ENCODE results near the gene RAB28. TPM values are rescaled to one million over a fixed set of nuclear protein-coding genes. Genes with fewer than 3 reads are reported as not detected.

Gene RAB28
- total RNA-seq, 4 donors from 2014 or later = 7.2 to 14.9 (median 13.1) TPM

- DNase-seq (ENCODE audit: low spot score in 2 of 2) = no peak
- WGBS, 2 donors = 96 to 97% methylated on average over 3 of the region's 3 CpGs
- intact Hi-C loops (cut with DNase I; ENCODE audit: low total_unique reads) = no loop called here
- H3K4me3 ChIP-seq (ENCODE audit: low read depth, poor library complexity, severe bottlenecking) = no peak overlapping the region
- TF ChIP-seq POLR2A (IDR thresholded peaks at IDR 0.05) = no peak
- TF ChIP-seq CTCF (IDR thresholded peaks at IDR 0.05) = no peak
Measured at GRCh38 chr4:13471400-13471799, 12.7 kb downstream of the RAB28 start.

GRCh38 chr4:13470379-13470778 is 13.8 kb downstream of the RAB28 start:
- intact Hi-C loops (cut with DNase I; ENCODE audit: low total_unique reads) = no loop called here
- no peak overlapping the region for H3K4me3 ChIP-seq (ENCODE audit: low read depth, poor library complexity, severe bottlenecking)
- TF ChIP-seq POLR2A (IDR thresholded peaks at IDR 0.05) = no peak
- TF ChIP-seq CTCF (IDR thresholded peaks at IDR 0.05) = no peak
- no peak for DNase-seq (ENCODE audit: low spot score in 2 of 2)

GRCh38 chr4:13464973-13465372 is 19.2 kb downstream of the RAB28 start:
- TF ChIP-seq CTCF (IDR thresholded peaks at IDR 0.05) = no peak
- TF ChIP-seq POLR2A (IDR thresholded peaks at IDR 0.05) = no peak
- intact Hi-C loops (cut with DNase I; ENCODE audit: low total_unique reads) = no loop called here
- WGBS, 2 donors = 95 to 97% methylated on average over 3 of the region's 3 CpGs
- no peak for DNase-seq (ENCODE audit: low spot score in 2 of 2)
- no peak overlapping the region for H3K4me3 ChIP-seq (ENCODE audit: low read depth, poor library complexity, severe bottlenecking)

- DNase-seq (ENCODE audit: low spot score in 2 of 2) = no peak
- intact Hi-C loops (cut with DNase I; ENCODE audit: low total_unique reads) = no loop called here
- TF ChIP-seq POLR2A (IDR thresholded peaks at IDR 0.05) = no peak
- no peak for TF ChIP-seq CTCF (IDR thresholded peaks at IDR 0.05)
- H3K4me3 ChIP-seq (ENCODE audit: low read depth, poor library complexity, severe bottlenecking) = no peak overlapping the region
Measured at GRCh38 chr4:13464543-13464942, 19.6 kb downstream of the RAB28 start.

- TF ChIP-seq CTCF (IDR thresholded peaks at IDR 0.05) = no peak
- TF ChIP-seq POLR2A (IDR thresholded peaks at IDR 0.05) = no peak
- no peak overlapping the region for H3K4me3 ChIP-seq (ENCODE audit: low read depth, poor library complexity, severe bottlenecking)
- 86% methylated on average over 6 of the region's 6 CpGs for WGBS, 2 donors
- intact Hi-C loops (cut with DNase I; ENCODE audit: low total_unique reads) = no loop called here
- DNase-seq (ENCODE audit: low spot score in 2 of 2) = no peak
Measured at GRCh38 chr4:13461191-13461905, 22.8 kb downstream of the RAB28 start.

GRCh38 chr4:13455411-13455810 is 28.7 kb downstream of the RAB28 start:
- intact Hi-C loops (cut with DNase I; ENCODE audit: low total_unique reads) = no loop called here
- no peak for DNase-seq (ENCODE audit: low spot score in 2 of 2)
- no peak overlapping the region for H3K4me3 ChIP-seq (ENCODE audit: low read depth, poor library complexity, severe bottlenecking)
- 93 to 98% methylated on average over 4 of the region's 4 CpGs for WGBS, 2 donors
- TF ChIP-seq POLR2A (IDR thresholded peaks at IDR 0.05) (no peak), CTCF (IDR thresholded peaks at IDR 0.05) (no peak)

All from lower leg skin (tissue), 4 donors.